ENCODE data around the gene PTPRK.

DNA sequence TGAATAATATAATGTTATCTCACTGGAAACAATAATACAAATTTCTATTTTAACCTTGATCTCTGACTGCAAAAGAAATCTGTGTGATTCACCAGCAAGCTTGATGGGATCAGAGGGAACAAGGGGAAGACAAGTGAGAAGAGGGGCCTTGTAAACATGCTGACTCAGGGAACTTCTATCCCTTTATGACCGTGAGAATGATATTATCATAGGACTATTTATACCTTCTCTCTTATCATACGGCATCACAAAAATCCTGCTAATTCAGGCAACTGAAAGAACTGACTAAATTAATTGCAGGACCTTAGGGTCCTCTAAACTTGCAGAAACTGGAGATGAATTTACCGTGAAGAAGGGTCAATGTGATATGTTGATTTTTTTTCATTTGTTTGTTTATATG lies 173.3 kb downstream of the PTPRK start:
- TF ChIP-seq, protein P1, sequence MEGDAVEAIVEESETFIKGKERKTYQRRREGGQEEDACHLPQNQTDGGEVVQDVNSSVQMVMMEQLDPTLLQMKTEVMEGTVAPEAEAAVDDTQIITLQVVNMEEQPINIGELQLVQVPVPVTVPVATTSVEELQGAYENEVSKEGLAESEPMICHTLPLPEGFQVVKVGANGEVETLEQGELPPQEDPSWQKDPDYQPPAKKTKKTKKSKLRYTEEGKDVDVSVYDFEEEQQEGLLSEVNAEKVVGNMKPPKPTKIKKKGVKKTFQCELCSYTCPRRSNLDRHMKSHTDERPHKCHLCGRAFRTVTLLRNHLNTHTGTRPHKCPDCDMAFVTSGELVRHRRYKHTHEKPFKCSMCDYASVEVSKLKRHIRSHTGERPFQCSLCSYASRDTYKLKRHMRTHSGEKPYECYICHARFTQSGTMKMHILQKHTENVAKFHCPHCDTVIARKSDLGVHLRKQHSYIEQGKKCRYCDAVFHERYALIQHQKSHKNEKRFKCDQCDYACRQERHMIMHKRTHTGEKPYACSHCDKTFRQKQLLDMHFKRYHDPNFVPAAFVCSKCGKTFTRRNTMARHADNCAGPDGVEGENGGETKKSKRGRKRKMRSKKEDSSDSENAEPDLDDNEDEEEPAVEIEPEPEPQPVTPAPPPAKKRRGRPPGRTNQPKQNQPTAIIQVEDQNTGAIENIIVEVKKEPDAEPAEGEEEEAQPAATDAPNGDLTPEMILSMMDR (IDR thresholded peaks at IDR 0.05), result no peak
- TF ChIP-seq POLR2A (IDR thresholded peaks at IDR 0.05) (no peak), POLR2AphosphoS5 (IDR thresholded peaks at IDR 0.05) (no peak)

All from sigmoid colon (tissue), 4 donors.